ENCODE data around the gene MRPS11.
"Not testable (repeated sequence)": the region's sequence is repeated elsewhere in the genome, so short reads cannot be mapped to it uniquely, and the experiment has no call there.

MRPS11 gene

DNA sequence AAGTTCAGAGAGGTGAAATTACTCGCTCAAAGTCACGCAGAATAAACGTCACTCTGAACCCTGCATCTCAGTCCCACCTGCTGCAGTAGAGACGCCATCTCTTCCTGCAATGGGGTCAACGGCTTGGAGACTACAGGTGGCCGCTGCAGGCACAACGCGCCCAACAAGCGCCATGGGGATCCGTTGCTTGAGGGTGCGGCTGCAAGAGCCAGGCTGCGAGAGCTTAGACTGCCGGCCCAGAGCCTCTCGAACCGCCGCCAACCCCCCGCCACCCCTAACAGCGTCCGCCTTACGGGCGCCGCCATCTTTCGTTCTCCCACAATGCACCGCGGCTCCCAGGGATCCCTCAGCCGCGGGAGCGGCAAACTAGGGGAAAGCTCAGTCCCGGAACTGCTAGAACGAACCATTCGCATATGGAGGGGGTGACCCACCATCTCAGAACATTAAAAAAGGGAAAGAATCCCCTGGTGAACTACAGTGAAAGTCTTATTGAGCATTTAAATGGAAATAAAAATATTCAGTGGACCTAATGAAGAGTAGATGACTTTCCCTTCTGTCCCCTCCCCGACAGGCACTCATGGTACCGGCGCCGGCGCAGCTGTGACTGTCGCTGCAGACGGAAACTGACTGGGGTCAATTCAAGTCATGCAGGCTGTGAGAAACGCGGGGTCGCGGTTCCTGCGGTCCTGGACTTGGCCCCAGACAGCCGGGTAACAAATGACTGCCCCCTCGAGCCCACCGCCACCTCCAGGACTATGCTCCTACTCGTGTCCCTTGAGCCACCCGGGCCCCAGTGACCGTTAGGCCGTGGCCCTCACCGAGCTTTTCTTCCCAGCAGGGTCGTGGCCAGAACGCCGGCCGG is at the start of gene MRPS11, which contains the start of gene MRPL46:
MRPS11 (plus strand) TSS at position 636 of the 862 bp plus-strand sequence; CDS start at position 646, 10 bp downstream.
MRPL46 (minus strand) TSS at position 316 of the 862 bp plus-strand sequence; CDS start at position 305, 11 bp downstream.
- TF ChIP-seq POLR2A (IDR thresholded peaks at IDR 0.05; ENCODE audit: low read depth, low read length) = peak; percentile 80
- DNase-seq (ENCODE audit: insufficient read length, low spot score) (peak; percentile 61), FAIRE-seq (no peak)

DNA sequence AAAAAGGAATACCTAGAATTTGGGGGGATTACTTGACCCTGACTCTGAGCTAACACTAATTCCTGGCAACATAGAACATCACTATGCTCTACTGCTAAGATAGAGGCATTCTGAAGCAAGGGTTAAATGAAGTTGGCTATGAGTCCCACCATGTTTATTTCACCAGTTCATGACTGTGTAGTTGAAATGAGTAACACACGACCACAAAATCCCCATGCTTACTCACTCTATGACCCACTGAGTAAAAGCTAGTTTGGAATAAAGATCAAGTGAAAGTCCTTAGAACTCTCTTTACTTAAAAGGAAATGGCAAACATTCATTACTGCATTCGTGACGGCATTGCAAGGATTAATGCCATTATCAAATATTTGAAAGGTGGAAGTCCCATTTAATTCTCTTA is 47.7 kb upstream of the MRPS11 start:
- FAIRE-seq = no peak
- no peak for TF ChIP-seq POLR2A (IDR thresholded peaks at IDR 0.05; ENCODE audit: low read depth, low read length)
- DNase-seq (ENCODE audit: insufficient read length, low spot score) = no peak

DNA sequence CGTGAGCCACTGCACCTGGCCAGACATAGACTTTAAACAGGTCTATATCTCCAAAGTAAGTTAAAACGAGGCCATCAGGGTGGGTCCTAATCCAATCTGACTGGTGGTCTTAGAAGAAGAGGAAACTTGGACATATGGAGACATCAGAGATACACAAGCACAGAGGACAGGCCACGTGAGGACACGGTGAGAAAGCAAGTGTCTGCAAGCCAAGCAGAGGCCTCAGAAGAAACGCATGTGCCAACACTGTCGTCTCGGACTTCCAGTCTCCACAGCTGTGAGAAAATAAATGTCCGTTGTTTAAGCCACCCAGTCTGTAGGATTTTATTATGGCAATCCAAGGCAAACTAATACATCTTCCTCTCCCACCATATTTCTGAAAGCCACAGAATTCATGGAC is 44.2 kb upstream of the MRPS11 start:
- TF ChIP-seq POLR2A (IDR thresholded peaks at IDR 0.05; ENCODE audit: low read depth, low read length) = no peak
- no peak for FAIRE-seq
- DNase-seq (ENCODE audit: insufficient read length, low spot score) = no peak

DNA sequence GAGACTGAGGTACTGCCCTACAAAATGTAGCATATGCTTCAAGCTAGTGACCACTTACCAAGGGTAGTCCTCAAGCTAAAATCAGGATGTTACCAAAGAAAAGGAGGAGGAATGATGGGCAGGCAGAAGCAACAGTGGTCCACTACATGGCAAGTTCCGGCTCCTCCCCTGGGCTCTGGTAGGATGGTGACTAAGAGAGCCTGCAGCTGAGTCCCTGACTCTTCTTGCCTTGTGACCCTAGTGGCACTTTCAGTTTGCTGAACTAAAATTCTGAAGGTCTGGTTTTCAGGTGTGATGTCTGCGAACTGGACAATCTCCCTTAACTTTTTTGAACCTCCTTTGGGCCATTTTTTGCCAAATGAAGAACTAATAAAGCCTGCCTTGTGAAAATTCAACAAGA is 41.2 kb upstream of the MRPS11 start:
- no peak for FAIRE-seq
- no peak for DNase-seq (ENCODE audit: insufficient read length, low spot score)
- TF ChIP-seq POLR2A (IDR thresholded peaks at IDR 0.05; ENCODE audit: low read depth, low read length) = no peak

DNA sequence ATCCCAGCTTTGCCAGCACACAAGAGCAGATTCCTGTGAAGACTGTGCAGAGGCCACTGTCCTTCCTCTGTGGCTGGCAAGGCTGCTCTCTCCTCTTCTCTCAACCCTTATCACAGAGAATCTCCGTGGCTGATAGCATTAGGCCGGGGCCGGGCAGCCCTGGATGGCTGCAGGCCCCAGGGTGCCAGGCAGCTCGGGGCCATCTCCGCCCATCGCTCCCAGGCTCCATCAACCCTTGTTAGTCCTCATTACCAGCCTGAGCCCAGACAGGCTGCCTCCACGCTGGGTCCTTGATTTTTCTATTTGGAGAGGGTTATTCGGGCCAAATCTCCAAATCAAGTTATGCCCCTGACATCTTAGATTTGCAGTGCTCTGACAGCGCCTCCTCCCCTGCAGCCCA is 39.5 kb upstream of the MRPS11 start:
- FAIRE-seq (no peak), DNase-seq (ENCODE audit: insufficient read length, low spot score) (no peak)
- TF ChIP-seq POLR2A (IDR thresholded peaks at IDR 0.05; ENCODE audit: low read depth, low read length) = no peak

DNA sequence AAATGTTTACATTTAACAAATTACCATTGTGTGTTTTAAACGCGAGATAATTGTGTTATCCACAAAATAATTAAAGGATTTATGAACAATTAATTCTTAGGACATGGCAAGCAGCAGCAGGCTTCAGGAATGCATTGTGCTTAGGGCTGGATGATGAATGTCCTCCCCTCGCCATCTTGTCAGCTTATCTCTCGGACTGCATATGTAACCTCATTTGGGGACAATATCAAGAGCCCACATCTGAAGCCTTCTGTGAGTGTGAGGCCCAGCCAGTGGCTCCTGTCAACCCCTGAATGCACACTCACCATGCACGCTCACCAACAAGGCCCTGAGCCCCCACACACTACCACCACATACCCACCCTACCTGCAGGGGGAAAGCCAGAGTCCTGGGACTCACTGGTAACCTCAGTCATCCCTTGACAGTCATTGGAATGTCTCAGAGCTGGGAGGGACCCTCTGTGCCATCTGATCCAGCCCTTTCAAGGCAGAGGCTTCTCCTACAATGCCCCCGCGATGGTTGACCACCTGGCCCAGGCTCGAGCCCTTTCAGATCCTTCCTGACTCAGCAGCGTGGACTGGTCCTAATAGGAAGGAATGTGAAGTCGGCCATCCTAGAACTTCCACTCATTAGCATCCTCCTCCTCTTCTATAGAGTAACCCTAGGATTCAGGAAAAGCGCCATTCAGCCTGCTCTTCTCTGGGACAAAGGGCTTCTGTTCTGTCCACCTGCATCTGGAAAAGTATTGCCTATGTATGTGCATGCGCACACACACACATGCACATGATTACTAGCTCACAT is 38.5 kb upstream of the MRPS11 start:
- DNase-seq (ENCODE audit: insufficient read length, low spot score) (no peak), FAIRE-seq (no peak)
- TF ChIP-seq POLR2A (IDR thresholded peaks at IDR 0.05; ENCODE audit: low read depth, low read length) = no peak

DNA sequence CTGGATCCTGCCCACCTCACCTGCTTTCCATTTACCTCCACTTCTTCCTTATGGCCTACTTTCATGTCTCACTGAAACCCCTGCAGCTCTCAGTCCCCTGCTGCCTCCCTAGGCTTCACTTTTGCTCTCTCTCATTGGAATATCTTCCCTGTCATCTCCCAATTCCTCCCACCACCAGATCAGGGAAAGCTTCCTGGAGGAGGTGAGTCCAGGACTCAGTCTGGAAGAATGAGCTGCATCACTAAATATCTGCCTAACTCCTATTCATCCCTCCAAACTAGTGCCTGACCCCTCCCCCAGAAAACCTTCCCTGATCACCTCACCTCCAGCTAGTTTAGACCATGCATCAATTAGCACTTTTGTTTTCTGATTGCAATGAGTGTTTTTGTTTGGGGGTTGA is 37.5 kb upstream of the MRPS11 start:
- DNase-seq (ENCODE audit: insufficient read length, low spot score) = no peak
- FAIRE-seq = no peak
- TF ChIP-seq POLR2A (IDR thresholded peaks at IDR 0.05; ENCODE audit: low read depth, low read length) = no peak

DNA sequence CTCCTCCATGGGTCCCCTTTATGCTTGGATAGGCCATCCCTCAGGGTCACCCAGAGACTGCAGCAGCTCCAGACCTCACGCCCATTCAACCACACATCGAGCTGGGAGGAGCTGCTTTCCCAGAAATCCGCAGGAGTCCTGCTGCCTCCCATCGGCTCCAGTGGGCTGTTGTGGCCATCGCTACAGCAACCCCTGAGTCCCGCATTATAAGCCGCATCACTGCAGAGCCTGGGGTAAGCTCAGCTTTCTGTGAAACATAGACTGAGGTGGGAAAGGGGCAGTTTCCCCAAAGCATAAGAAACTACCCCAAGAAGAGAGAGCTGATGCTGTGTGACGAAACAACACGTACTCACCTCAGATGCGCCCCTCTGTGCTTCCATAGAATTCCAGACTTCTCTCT is 36.1 kb upstream of the MRPS11 start:
- no peak for DNase-seq (ENCODE audit: insufficient read length, low spot score)

DNA sequence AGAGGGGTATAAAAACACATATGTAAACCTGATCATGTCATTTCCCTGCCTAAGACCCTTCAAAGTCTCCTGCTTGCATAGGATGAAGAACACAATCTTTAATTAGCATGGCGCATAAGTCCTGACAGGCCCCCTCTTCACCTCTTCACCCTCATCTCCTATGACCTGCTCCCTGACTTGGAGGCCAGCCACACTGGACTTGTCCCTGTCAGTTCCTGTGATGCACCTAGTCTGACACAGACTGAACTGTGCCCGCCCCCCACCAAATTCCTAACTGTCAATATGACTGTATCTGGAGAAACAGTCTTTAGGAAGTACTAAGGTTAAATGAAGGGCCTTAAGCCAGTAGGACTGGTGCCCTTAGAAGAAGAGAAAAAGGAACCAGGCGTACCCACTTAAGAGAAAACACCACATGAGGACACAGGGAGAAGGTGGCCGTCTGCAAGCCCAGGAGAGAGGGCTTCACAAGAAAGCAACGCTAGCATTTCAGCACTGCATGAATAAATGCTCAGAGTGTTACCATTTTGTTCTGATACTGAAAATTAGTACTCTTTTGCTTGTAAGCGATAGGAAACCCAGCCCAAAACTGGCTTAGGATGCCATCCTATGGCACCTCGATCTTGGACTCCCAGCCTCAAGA is 34.3 kb upstream of the MRPS11 start:
- DNase-seq (ENCODE audit: insufficient read length, low spot score) (no peak), FAIRE-seq (no peak)
- TF ChIP-seq POLR2A (IDR thresholded peaks at IDR 0.05; ENCODE audit: low read depth, low read length) = no peak

More for the DNA sequence above, 36.1 kb upstream of the MRPS11 start:
- FAIRE-seq = no peak
- TF ChIP-seq POLR2A (IDR thresholded peaks at IDR 0.05; ENCODE audit: low read depth, low read length) = no peak

DNA sequence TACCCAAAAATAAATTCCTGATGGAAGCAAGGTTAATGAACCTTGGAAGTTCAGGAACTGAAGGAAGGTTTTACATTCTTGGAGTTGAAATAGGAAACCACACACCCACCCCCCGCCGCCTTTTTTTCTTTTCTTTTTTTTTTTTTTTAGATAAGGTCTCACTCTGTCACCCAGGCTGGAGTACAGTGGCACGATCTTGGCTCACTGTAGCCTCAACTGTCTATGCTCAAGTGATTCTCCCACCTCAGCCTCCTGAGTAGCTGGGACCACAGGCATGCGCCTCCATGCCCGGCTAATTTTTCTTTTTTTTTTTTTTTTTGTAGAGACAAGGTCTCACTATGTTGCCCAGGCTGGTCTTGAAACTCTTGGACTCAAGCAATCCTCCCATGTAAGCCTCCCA is 33.4 kb upstream of the MRPS11 start:
- DNase-seq (ENCODE audit: insufficient read length, low spot score); FAIRE-seq: not testable (repeated sequence)

DNA sequence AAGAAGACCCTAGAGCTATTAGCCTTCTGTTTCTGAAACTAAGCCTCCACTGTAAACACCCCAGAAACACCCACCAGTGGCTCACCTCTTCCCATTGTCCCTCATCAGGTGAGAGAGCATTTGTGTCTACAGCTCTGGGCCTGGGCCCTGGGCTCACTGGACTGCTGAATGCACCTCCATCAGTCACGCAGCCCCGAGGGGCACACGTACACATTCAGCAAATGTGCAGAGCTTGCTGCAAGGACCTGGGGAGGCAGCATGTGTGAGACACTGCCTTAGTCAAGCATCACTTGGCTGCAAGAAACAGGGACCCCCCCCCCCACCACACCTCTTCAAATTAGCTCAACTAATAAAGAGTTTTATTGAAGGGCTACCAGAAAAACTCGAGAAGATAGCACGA is 29.3 kb upstream of the MRPS11 start:
- FAIRE-seq (no peak), DNase-seq (ENCODE audit: insufficient read length, low spot score) (no peak)
- TF ChIP-seq POLR2A (IDR thresholded peaks at IDR 0.05; ENCODE audit: low read depth, low read length) = no peak

DNA sequence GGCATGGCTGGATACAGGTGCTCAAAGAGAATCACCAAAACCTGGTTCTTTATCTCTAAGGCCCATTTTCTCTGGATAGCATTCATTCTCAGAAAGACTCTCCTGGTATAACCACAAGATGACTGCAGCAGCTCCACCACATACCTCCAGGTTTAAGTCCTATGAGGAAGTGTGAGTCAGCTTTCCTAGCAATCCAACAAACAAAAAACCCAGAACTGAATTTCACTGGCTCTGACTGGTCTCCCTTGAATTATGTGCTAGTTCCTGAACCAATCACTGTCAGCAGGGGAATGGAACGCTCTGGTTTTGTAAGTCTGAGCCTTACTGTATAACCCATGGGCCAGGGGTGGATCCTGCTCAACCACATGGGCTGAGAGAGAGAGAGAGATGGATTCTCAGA is 27.5 kb upstream of the MRPS11 start:
- TF ChIP-seq POLR2A (IDR thresholded peaks at IDR 0.05; ENCODE audit: low read depth, low read length) = no peak
- DNase-seq (ENCODE audit: insufficient read length, low spot score) (peak; percentile 13), FAIRE-seq (no peak)

DNA sequence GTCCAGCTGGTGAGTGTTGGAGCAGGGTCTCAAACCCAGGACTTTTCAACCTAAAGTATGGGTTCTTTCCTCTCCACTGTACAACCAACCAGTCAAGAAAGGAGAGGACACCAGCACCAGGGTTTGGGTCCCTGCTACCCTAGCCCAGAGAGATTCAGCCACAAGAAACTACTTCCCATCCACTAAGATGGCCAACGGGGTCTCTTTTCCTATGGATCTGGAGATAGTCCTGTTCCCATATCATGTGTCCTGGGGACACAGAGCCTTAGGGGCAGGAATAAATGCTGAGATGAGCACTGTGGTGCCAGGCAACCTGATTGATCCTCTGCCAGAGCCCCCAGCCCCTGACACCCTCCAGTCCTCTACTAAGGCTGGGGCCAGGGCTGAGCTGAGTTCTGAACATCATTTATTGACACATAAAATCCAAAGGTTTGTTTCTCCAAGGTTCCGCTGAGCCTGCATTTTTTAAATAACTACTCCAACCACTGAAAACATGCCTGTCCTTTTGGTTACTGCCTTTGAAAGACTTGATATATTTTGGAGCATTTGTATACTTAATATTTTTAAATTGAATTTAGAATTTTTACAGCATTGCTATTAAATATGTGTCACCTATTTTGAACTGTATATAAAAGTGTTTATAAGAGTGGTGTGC is 26.3 kb upstream of the MRPS11 start:
- TF ChIP-seq POLR2A (IDR thresholded peaks at IDR 0.05; ENCODE audit: low read depth, low read length) = no peak
- FAIRE-seq (no peak), DNase-seq (ENCODE audit: insufficient read length, low spot score) (no peak)

DNA sequence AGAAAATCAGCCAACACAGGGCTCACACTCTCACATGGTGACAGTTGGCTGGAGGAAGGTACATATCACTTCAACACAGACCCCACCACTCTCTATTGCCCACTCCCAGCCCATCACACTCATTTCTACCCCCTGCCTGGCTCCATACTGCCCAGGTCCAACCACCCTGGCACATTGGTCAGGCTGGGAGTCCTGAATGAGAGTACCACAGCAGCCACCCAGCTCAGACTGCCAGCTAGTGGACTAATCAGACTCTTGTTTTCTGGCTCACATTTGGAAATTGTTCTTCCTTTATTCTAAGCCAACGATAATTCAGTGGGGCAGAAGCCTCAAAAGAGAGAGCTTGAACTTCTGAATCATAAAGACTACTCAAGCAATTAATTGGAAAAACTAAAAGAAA is 20.3 kb upstream of the MRPS11 start:
- FAIRE-seq = no peak
- DNase-seq (ENCODE audit: insufficient read length, low spot score) = no peak
- no peak for TF ChIP-seq POLR2A (IDR thresholded peaks at IDR 0.05; ENCODE audit: low read depth, low read length)
